NCI-H2196 treated with DMSO at 0.1 percent for 48 hours (cell line): ENCODE results near the gene MIA.
"Not testable (repeated sequence)": the region's sequence is repeated elsewhere in the genome, so short reads cannot be mapped to it uniquely, and the experiment has no call there.

Source experiments
- DNase-seq: peaks from one replicate; lab custom pipeline; 2025; ENCODE audit not compliant: unreplicated experiment; lab: John Stamatoyannopoulos, UW

MIA gene

GRCh38 chr19:40750058-40750873, 25.1 kb upstream of the MIA start, which contains the start of gene ACTMAP:
Gene ACTMAP (minus strand): TSS chr19:40750477. CDS start chr19:40749803, 674 bp downstream.
- DNase-seq: peak; percentile 98

GRCh38 chr19:40750874-40751537, 24.3 kb upstream of the MIA start, which contains the start of gene SNRPA:
Gene SNRPA (plus strand): TSS chr19:40751203. CDS start chr19:40751409, 206 bp downstream.
- DNase-seq: peak; percentile 92

GRCh38 chr19:40752257-40752781, 23.0 kb upstream of the MIA start:
- DNase-seq: no peak

GRCh38 chr19:40754611-40755247, 20.6 kb upstream of the MIA start:
- no peak for DNase-seq

- no peak for DNase-seq
Measured at GRCh38 chr19:40755248-40755624, 20.1 kb upstream of the MIA start.

GRCh38 chr19:40755791-40756190, 19.5 kb upstream of the MIA start:
- DNase-seq: no peak

- no peak for DNase-seq
Measured at GRCh38 chr19:40756502-40757110, 18.7 kb upstream of the MIA start.

GRCh38 chr19:40758491-40758890, 16.8 kb upstream of the MIA start:
- no peak for DNase-seq

- no peak for DNase-seq
Measured at GRCh38 chr19:40759352-40759751, 16.0 kb upstream of the MIA start.

- no peak for DNase-seq
Measured at GRCh38 chr19:40762754-40763470, 12.4 kb upstream of the MIA start.

- no peak for DNase-seq
Measured at GRCh38 chr19:40763526-40763925, 11.8 kb upstream of the MIA start.

GRCh38 chr19:40763963-40764362, 11.4 kb upstream of the MIA start:
- DNase-seq: no peak

- DNase-seq: not testable (repeated sequence)
Measured at GRCh38 chr19:40766385-40766784, 8.9 kb upstream of the MIA start.

GRCh38 chr19:40768869-40769268, 6.5 kb upstream of the MIA start:
- DNase-seq: no peak

GRCh38 chr19:40771101-40771862, 4.0 kb upstream of the MIA start:
- DNase-seq: not testable (repeated sequence)

GRCh38 chr19:40775632-40776022, 306 bp downstream of the MIA start:
- DNase-seq: no peak

GRCh38 chr19:40776364-40776763, 1.0 kb downstream of the MIA start:
- no peak for DNase-seq

- peak; percentile 75 for DNase-seq
Measured at GRCh38 chr19:40776932-40777644, 1.8 kb downstream of the MIA start.

GRCh38 chr19:40777645-40777936, 2.3 kb downstream of the MIA start:
- no peak for DNase-seq
